LHCN-M2 (cell line): Measurements from ENCODE around the gene CDH13. TPM values are rescaled to one million over a fixed set of nuclear protein-coding genes. Genes with fewer than 3 reads are reported as not detected.
A peak's percentile ranks its signal among the peaks of the same experiment; 100 is the strongest.

Experiments used
- DNase-seq: peaks from one replicate; pipeline ENCODE4 v3.0.0-alpha.2; 2012; ENCODE audit warnings: low read depth
- total RNA-seq: library from RNA; depleted of rRNA; stranded (reverse); fragments of >200 nt; gene quantifications from 2 replicates; pipeline ENCODE4 v1.2.3, GENCODE V29; 2014

CDH13 gene
- total RNA-seq, 1 experiment from 2014 or later = 140 TPM

DNA sequence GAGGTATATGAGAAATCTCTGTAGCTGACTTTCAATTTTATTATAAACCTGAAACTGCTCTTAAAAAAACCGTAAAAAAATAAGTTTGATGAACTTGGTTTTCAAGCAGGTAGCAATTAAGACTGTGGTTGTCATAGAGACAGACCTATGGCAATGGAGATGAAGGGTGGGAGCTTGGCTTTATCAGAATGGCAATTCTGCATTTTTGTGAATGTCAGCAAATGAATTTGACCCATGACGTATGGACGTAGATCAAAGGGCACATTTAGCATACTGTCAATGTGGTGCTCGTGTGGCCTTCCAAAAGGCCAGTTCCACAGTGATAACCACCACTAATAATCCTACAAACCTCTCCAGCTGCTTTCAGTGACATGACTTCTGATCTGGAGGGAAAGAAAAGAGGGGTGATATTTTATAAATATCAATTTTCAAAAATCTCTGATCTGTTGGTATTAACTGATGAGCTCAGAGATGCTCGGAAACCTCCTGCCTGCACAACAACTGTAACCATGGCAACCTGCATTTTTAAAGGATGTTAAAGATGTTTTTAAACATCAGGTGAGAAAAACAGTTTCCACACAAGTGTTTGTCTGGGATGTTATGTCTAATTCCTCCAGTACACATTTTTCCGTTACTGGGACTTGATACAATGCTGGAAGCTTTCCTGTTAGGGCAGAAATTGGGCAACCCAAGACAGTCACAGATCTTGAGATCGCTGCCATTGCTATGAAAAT lies 533.7 kb downstream of the CDH13 start:
- DNase-seq = no peak

GRCh38 chr16:83162791-83163190 lies 536.0 kb downstream of the CDH13 start:
- DNase-seq = no peak

GRCh38 chr16:83164816-83165215 lies 538.0 kb downstream of the CDH13 start:
- no peak for DNase-seq

GRCh38 chr16:83171396-83171795 lies 544.6 kb downstream of the CDH13 start:
- no peak for DNase-seq

- DNase-seq = no peak
Measured at GRCh38 chr16:83174671-83175070, 547.9 kb downstream of the CDH13 start.

- no peak for DNase-seq
Measured at GRCh38 chr16:83176802-83177201, 550.0 kb downstream of the CDH13 start.

DNA sequence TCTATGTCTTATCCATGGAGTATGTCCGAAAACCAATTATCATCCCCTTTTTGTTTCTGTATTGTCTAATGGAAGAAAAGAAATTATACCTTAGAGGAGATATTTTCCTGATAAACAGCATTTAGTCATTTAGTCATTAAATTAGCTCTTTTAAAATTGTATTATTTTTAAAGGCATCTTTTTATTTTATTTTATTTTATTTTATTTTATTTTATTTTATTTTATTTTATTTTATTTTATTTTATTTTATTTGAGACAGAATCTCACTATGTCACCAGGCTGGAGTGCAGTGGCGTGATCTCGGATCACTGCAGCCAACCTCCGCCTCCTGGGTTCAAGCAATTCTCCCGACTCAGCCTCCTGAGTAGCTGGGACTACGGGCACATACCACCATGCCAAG lies 559.1 kb downstream of the CDH13 start:
- DNase-seq = no peak

DNA sequence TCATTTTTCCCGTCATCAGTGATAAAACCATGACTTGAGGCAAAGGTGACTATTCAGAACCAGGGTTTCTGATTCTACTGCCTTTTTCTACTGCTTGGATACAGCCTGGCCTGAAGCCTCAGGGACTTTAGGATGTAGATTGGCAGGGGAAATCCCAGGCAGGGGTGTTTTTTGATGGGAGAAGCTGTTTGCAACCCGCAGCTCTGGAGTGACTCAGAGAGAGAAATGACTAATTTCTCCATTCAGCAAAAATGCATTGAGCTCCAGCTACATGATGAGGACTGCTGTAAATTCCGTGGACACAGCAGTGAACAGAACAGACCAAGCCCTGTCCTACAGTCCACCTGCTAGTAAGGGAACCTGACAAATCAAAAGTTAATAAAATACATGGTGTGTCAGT lies 560.6 kb downstream of the CDH13 start:
- DNase-seq = peak; percentile 84

DNA sequence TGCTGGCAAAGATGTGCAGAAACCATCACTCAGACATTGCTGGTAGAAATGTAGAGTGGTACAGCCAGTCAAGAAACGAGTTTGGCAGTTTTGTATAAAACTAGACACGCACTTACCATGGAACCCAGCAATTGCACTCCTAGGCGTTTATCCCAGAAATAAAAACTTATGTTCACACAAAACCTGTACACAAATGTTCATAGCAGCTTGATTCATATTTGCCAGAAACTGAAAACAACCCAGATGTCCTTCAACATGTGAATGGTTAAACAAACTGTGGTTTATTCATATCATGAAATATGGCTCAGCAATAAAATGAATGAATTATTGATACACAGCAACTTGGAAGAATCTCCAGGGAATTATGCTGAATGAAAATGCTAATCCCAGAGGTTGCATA lies 570.0 kb downstream of the CDH13 start:
- DNase-seq = no peak

GRCh38 chr16:83197450-83197849 lies 570.7 kb downstream of the CDH13 start:
- DNase-seq = no peak

- DNase-seq = no peak
Measured at GRCh38 chr16:83198977-83199376, 572.2 kb downstream of the CDH13 start.

DNA sequence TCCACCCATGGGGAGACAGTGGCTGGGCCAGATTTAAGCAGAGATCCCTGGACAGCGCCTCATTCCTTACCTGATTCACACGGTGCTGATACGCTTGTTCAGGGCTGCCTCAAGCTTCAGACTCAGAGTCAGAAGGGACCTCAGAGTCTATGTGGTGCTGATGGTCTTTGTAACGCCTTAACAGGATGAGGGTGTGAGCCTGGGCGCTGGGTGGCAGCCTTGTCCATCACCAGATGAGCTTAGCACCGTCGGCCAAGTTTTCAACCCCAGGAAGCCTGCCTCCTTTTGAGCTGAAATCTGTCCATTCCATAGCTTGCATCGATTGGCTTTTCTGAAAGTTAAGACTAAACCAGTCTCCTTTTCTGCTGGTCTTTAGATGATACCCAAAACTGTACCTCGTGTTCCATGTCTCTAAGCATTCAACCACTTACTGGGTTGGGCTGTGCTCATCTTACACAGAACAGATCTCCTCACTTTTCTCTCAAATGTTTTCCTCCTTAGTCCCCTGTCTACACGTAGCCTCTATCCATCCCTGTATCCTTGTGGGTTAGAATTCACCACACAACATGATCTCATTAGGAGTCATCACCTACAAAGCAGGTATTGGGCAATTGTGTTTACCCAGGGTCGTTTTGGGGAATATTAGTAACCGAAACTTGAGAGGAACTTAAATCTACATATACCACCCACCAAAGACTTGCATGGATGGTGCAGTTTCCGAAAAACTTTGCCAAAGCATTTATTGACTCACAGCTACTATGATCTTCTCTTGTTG lies 573.4 kb downstream of the CDH13 start:
- DNase-seq = peak; percentile 82

DNA sequence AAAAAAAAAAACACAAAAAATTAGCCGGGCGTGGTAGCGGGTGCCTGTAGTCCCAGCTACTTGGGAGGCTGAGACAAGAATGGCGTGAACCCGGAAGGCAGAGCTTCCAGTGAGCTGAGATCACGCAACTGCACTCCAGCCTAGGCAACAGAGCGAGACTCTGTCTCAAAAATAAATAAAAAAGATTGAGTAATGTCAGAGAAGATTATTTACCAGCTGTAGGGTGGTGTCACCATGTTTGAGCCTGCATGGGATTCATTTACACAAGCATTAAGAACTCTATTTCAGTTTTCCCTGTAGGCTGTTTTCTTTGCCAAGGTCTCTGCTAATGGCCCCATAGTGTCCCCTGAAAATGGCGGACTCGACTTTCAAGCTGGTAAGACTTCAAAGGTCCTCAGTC lies 575.0 kb downstream of the CDH13 start:
- DNase-seq = no peak

GRCh38 chr16:83205896-83206295 lies 579.1 kb downstream of the CDH13 start:
- DNase-seq = peak; percentile 29

- DNase-seq = peak; percentile 77
Measured at GRCh38 chr16:83206426-83206825, 579.7 kb downstream of the CDH13 start.

GRCh38 chr16:83211711-83212110 lies 584.9 kb downstream of the CDH13 start:
- DNase-seq = peak; percentile 43

GRCh38 chr16:83212301-83212841 lies 585.6 kb downstream of the CDH13 start:
- DNase-seq = no peak

DNA sequence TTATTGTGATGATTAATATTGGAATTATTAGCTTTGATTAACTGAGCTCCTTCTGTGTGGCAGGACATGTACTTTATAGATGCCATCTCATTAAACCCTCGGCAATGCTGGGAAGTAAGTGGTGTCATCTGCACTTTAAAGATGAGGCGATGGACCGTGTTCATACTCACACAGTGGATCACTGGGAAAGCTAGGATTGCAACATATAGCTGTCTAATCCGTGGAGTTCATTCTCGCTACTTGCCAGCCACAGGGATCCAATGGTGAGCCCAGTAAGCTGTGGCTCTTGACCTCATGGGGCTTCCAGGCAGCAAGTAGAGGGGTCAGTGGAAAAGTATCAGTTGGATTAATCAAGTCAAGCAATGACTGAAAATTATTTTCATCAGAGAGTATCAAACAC lies 587.9 kb downstream of the CDH13 start:
- no peak for DNase-seq

DNA sequence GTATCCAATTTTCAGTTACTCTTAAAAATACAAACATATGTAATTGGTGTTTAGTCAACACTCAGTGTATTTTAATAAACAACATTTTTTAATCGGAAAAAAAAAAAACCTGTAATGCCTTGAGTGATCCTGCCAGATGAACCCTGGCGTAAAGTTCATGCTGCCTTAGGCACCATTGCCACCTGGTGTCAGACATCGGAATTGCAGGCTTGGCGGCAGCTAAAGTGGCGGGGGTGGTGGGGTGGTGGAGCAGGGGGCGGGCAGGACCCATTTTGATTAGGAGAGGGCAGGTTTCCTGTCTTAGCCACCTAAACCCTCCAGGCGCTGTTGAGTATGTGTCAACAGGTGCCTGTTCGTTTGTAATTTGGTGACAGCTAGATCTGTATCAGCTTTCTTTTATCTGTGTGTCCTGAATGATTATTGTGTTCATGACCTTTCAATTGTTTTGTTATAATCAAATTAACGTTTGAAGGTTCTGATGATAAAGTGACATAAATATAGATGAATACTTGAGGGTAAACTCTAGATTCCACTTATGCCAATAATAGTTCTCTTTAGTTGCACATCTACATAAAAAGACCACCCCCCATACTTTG lies 588.7 kb downstream of the CDH13 start:
- peak; percentile 35 for DNase-seq

GRCh38 chr16:83219285-83219684 lies 592.5 kb downstream of the CDH13 start:
- no peak for DNase-seq

- no peak for DNase-seq
Measured at GRCh38 chr16:83220066-83220465, 593.3 kb downstream of the CDH13 start.

GRCh38 chr16:83224642-83225041 lies 597.9 kb downstream of the CDH13 start:
- DNase-seq = no peak
